Breast epithelium (tissue), 4 donors: ENCODE data around the gene DEK. TPM values are rescaled to one million over a fixed set of nuclear protein-coding genes. Genes with fewer than 3 reads are reported as not detected.

ENCODE experiments used
- DNase-seq, 2 donors: peaks; one replicate each; pipeline ENCODE4 v3.0.0-alpha.2; 2019; ENCODE audit warnings: low spot score in 2 of 2
- H3K27ac ChIP-seq, 2 donors: fragments of 200-600 bp; sonication (generic) in 1 of 2; one replicate each; pipeline ENCODE4 v1.5.1; 2016 to 2019; ENCODE audit warnings: mild to moderate bottlenecking in 1 of 2
- H3K27me3 ChIP-seq, 2 donors: fragments of 200-600 bp; sonication (generic) in 1 of 2; one replicate each; pipeline versions ENCODE4 v1.5.1 to v1.6.0; 2017 to 2019; ENCODE audit warnings: control low read depth in 1 of 2, mild to moderate bottlenecking in 1 of 2
- H3K36me3 ChIP-seq: fragments of 200-600 bp; one replicate; pipeline ENCODE4 v1.5.1; 2019
- H3K4me1 ChIP-seq, 2 donors: fragments of 200-600 bp; sonication (generic); one replicate each; pipeline ENCODE4 v1.5.1; 2016 to 2019; ENCODE audit warnings: control low read depth in 1 of 2
- H3K4me3 ChIP-seq, 3 donors: fragments of 200-600 bp; sonication (generic); 1 replicate in 2 of 3; 2 replicates in 1 of 3; pipeline ENCODE4 v1.5.1; 2016 to 2019; ENCODE audit warnings: mild to moderate bottlenecking in 3 of 3, moderate library complexity in 2 of 3
- H3K9me3 ChIP-seq, 2 donors: fragments of 200-600 bp; sonication (generic) in 1 of 2; one replicate each; pipeline ENCODE4 v1.5.1; 2016 to 2019; ENCODE audit warnings: control low read depth in 1 of 2
- POLR2A ChIP-seq: fragments of 450-650 bp; IDR thresholded peaks from one replicate; pipeline ENCODE4 v1.6.1; 2016; ENCODE audit warnings: antibody characterized with exemption, mild to moderate bottlenecking, moderate library complexity
- POLR2AphosphoS5 ChIP-seq, 3 donors: sonication (generic); formaldehyde crosslinking; IDR thresholded peaks; one replicate each; pipeline ENCODE4 v1.6.1; 2017; ENCODE audit warnings: antibody characterized with exemption in 3 of 3
- intact Hi-C: fragments of 100-400 bp; cut with DNase I; formaldehyde crosslinking; loops from one replicate; pipeline ENCODE4 v1.15.1; 2023; ENCODE audit warnings: low total_unique reads
- total RNA-seq, 3 donors: library from RNA; depleted of rRNA; stranded (reverse); fragments of >200 nt; gene quantifications; one replicate each; pipeline ENCODE4 v1.1.0, GENCODE V29; 2016
- TF ChIP-seq, protein P1 (sequence below), 3 donors: fragments of 450-650 bp; IDR thresholded peaks; one replicate each; pipeline ENCODE4 v1.5.1; 2016 to 2017; ENCODE audit warnings: antibody characterized with exemption in 3 of 3, mild to moderate bottlenecking in 3 of 3, moderate library complexity in 3 of 3

The DEK gene
- total RNA-seq, 3 donors from 2014 or later, result 107 to 162 (median 125) TPM

DNA sequence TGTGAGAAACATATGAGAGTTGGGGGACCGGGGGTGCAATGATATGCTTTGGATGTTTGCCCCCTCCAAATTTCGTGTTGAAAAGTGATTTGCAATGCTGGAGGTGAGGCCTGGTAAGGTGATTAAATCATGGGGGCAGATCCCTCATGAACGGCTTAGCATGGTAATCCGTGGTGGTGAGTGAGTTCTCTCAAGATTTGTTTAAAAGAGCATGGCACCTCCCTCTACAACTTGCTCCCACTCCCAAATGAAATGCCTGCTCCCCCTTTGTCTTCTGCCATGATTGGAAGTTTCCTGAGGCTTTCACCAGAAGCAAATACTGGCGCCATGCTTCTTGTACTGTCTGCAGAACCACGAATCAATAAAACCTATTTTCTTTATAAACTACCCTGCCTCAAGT lies 2.5 kb downstream of the DEK start:
- DNase-seq, result no peak
- H3K27me3 ChIP-seq, result no peaks in the 10 kb centered on the region
- H3K4me3 ChIP-seq, result no peak overlapping the region
- no peak overlapping the region for H3K27ac ChIP-seq
- intact Hi-C loops, result no loop called here
- peaks cover 0 to 5% of the 10 kb centered on the region in 2 donors for H3K4me1 ChIP-seq
- peaks cover 0 to 6% of the 10 kb centered on the region in 2 donors for H3K9me3 ChIP-seq
- TF ChIP-seq POLR2A (no peak), POLR2AphosphoS5 (IDR thresholded peaks at IDR 0.05) (no peak)
- TF ChIP-seq, protein P1, sequence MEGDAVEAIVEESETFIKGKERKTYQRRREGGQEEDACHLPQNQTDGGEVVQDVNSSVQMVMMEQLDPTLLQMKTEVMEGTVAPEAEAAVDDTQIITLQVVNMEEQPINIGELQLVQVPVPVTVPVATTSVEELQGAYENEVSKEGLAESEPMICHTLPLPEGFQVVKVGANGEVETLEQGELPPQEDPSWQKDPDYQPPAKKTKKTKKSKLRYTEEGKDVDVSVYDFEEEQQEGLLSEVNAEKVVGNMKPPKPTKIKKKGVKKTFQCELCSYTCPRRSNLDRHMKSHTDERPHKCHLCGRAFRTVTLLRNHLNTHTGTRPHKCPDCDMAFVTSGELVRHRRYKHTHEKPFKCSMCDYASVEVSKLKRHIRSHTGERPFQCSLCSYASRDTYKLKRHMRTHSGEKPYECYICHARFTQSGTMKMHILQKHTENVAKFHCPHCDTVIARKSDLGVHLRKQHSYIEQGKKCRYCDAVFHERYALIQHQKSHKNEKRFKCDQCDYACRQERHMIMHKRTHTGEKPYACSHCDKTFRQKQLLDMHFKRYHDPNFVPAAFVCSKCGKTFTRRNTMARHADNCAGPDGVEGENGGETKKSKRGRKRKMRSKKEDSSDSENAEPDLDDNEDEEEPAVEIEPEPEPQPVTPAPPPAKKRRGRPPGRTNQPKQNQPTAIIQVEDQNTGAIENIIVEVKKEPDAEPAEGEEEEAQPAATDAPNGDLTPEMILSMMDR (IDR thresholded peaks at IDR 0.05), result no peak
- H3K36me3 ChIP-seq, result peaks cover 6% of the 10 kb centered on the region

DNA sequence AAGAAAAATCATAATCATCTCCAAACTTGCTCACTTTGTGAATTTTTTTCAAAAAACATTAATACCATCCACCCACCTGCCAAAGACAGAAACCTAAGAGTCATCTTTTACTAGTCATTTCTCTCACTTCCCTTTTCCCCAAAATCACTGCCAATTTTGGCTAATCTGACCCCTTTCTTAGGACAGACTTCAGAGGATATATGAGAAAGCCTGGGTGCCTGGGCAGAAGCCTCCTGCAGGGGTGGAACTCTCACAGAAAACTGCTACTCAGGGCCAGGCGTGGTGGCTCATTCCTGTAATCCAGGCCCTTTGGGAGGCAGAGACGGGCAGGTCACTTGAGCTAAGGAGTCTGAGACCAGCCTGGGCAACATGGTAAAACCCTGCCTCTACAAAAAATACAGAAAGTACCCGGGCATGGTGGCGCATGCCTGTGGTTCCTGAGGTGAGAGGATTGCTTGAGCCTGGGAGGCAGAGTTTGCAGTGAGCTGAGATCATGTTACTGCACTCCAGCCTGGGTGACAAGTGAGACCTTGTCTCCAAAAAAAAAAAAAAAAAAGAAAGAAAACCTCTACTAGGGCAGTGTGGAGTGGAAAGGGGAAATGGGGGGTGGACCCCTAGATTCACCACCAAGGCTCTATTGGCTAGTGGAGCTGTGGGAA lies 3.8 kb downstream of the DEK start:
- no peak overlapping the region for H3K27ac ChIP-seq
- peaks cover 0 to 5% of the 10 kb centered on the region in 2 donors for H3K4me1 ChIP-seq
- TF ChIP-seq, protein P1 (IDR thresholded peaks at IDR 0.05), result no peak
- TF ChIP-seq POLR2A, result no peak
- no peak for TF ChIP-seq POLR2AphosphoS5 (IDR thresholded peaks at IDR 0.05)
- no peak overlapping the region for H3K4me3 ChIP-seq
- intact Hi-C loops, result no loop called here
- peaks cover 0 to 1% of the 10 kb centered on the region in 2 donors for H3K9me3 ChIP-seq
- H3K27me3 ChIP-seq, result no peaks in the 10 kb centered on the region
- DNase-seq, result no peak
- H3K36me3 ChIP-seq, result peaks cover 6% of the 10 kb centered on the region

- no peak for TF ChIP-seq POLR2AphosphoS5 (IDR thresholded peaks at IDR 0.05)
- no peak overlapping the region for H3K4me3 ChIP-seq
- intact Hi-C loops, result no loop called here
- no peak overlapping the region for H3K27ac ChIP-seq
- H3K9me3 ChIP-seq, result no peaks in the 10 kb centered on the region
- H3K27me3 ChIP-seq, result no peaks in the 10 kb centered on the region
- DNase-seq, result no peak
- peaks cover 0 to 5% of the 10 kb centered on the region in 2 donors for H3K4me1 ChIP-seq
- H3K36me3 ChIP-seq, result peaks cover 6% of the 10 kb centered on the region
These were observed 4.5 kb downstream of the DEK start for GRCh38 chr6:18259675-18260447.

DNA sequence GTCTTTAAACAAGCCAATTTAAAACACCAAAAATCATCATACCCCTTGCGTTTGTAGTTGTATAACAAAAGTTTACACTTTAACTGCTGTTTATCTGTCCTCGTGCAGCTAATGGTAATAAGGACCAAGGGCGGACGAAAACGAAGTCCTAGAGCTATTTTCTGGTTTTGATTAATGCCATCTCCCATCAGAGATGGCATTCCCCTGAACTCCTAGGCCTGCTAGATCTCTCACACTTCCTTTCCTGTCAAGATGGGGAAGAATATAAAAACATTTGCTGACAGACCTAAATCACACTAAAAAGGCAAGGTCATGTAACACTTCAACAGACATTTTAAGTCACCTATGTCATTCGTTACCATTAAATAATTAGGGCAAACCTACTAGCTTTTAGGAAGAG lies 9.5 kb downstream of the DEK start:
- intact Hi-C loops, result no loop called here
- Histone ChIP-seq H3K27ac (no peak overlapping the region), H3K4me1 (no peaks in the 10 kb centered on the region), H3K9me3 (no peaks in the 10 kb centered on the region), H3K27me3 (no peaks in the 10 kb centered on the region), H3K4me3 (no peak overlapping the region), H3K36me3 (peaks cover 9% of the 10 kb centered on the region)
- TF ChIP-seq, protein P1 (IDR thresholded peaks at IDR 0.05), result no peak
- no peak for TF ChIP-seq POLR2AphosphoS5 (IDR thresholded peaks at IDR 0.05)
- no peak for TF ChIP-seq POLR2A
- no peak for DNase-seq

GRCh38 chr6:18253635-18254034 lies 10.7 kb downstream of the DEK start:
- Histone ChIP-seq H3K9me3 (no peaks in the 10 kb centered on the region), H3K4me1 (no peaks in the 10 kb centered on the region), H3K4me3 (no peak overlapping the region), H3K27me3 (no peaks in the 10 kb centered on the region), H3K36me3 (peaks cover 9% of the 10 kb centered on the region), H3K27ac (no peak overlapping the region)
- intact Hi-C loops, result no loop called here
- TF ChIP-seq POLR2AphosphoS5 (IDR thresholded peaks at IDR 0.05), result no peak
- TF ChIP-seq, protein P1 (IDR thresholded peaks at IDR 0.05), result no peak
- TF ChIP-seq POLR2A, result no peak
- no peak for DNase-seq
